Endothelial cell of umbilical vein (primary cell): ENCODE measurements around the gene ACD. TPM values are rescaled to one million over a fixed set of nuclear protein-coding genes. Genes with fewer than 3 reads are reported as not detected.
A peak's percentile ranks its signal among the peaks of the same experiment; 100 is the strongest.

Source experiments
- BruUV-seq: library from RNA; stranded (reverse); fragments of 400-500 nt; replicated peaks from 2 replicates; lab custom pipeline; 2021; lab: Mats Ljungman, UMichigan
- CTCF ChIA-PET: fragments of 300-600, 350-600 bp; sonication (Branson Sonifier 250); formaldehyde crosslinking; loops from one replicate; lab custom pipeline; 2021; ENCODE audit warnings: antibody characterized with exemption, inconsistent platforms; lab: Charles Lee
- POLR2A ChIA-PET: fragments of 300-600, 350-600 bp; sonication (Branson Sonifier 250); formaldehyde crosslinking; loops from one replicate; lab custom pipeline; 2021; ENCODE audit warnings: antibody characterized with exemption, inconsistent platforms; lab: Charles Lee
- DNase-seq: peaks from one replicate; pipeline ENCODE4 v3.0.0-alpha.2; 2011; ENCODE audit warnings: low read depth, low spot score
- FAIRE-seq: peaks from 2 replicates; lab custom pipeline; 2011; peaks lifted over from hg19 to GRCh38; lab: Jason Lieb, UNC
- H2AFZ ChIP-seq: 2 replicates; pipeline ENCODE4 v1.6.0; 2012; ENCODE audit warnings: low read depth, low read length, control low read depth, inconsistent platforms
- H3K27ac ChIP-seq: 2 replicates; pipeline ENCODE4 v1.5.1; 2011; ENCODE audit warnings: low read depth, mild to moderate bottlenecking, control low read depth, low read length, moderate library complexity; ENCODE audit not compliant: insufficient read depth
- H3K27me3 ChIP-seq, 2 experiments: 2 replicates each; pipeline versions ENCODE4 v1.6.0 to v1.6.1; 2011; ENCODE audit warnings: low read length in 2 of 2, mixed read lengths in 1 of 2; ENCODE audit not compliant: control insufficient read depth in 2 of 2, insufficient read depth in 2 of 2
- H3K36me3 ChIP-seq, 2 experiments: 2 replicates in 1 of 2; 3 replicates in 1 of 2; pipeline ENCODE4 v1.5.1; 2011; ENCODE audit warnings: low read length in 2 of 2, mild to moderate bottlenecking in 1 of 2, moderate library complexity in 1 of 2; ENCODE audit not compliant: control insufficient read depth in 2 of 2, insufficient read depth in 2 of 2; ENCODE audit errors: extremely low read depth in 1 of 2
- H3K4me1 ChIP-seq: 3 replicates; pipeline ENCODE4 v1.5.1; 2011; ENCODE audit warnings: mild to moderate bottlenecking, low read length; ENCODE audit not compliant: control insufficient read depth, insufficient read depth; ENCODE audit errors: extremely low read depth
- H3K4me2 ChIP-seq: 2 replicates; pipeline ENCODE4 v1.6.1; 2011; ENCODE audit warnings: low read length, control low read depth, mixed read lengths; ENCODE audit not compliant: insufficient read depth
- H3K4me3 ChIP-seq, 3 experiments: fragments of 200-600 bp in 1 of 3; sonication (generic), shearing (Covaris generic) in 1 of 3; replicated peaks in 1 of 3; 2 replicates each; pipeline ENCODE4 v1.5.1; 2011 to 2016; ENCODE audit warnings: control low read depth in 3 of 3, low read length in 3 of 3, mild to moderate bottlenecking in 2 of 3, inconsistent platforms in 1 of 3, low read depth in 1 of 3, moderate library complexity in 1 of 3; ENCODE audit not compliant: insufficient read depth in 1 of 3
- H3K79me2 ChIP-seq: 2 replicates; pipeline ENCODE4 v1.6.0; 2012; ENCODE audit warnings: low read length, inconsistent platforms; ENCODE audit not compliant: control insufficient read depth, insufficient read depth
- H3K9ac ChIP-seq: replicated peaks from 2 replicates; pipeline ENCODE3; 2011; ENCODE audit warnings: low read length, control low read depth; ENCODE audit not compliant: insufficient read depth; ENCODE audit errors: extremely low read depth
- H3K9me1 ChIP-seq: replicated peaks from 3 replicates; pipeline ENCODE4 v1.6.0; 2011; ENCODE audit warnings: mild to moderate bottlenecking, low read length; ENCODE audit not compliant: control insufficient read depth, insufficient read depth; ENCODE audit errors: extremely low read depth
- H3K9me3 ChIP-seq: replicated peaks from 2 replicates; pipeline ENCODE4 v1.5.1; 2012; ENCODE audit warnings: low read length, inconsistent platforms; ENCODE audit not compliant: control insufficient read depth, insufficient read depth
- H4K20me1 ChIP-seq: replicated peaks from 2 replicates; pipeline ENCODE3; 2011; ENCODE audit warnings: mild to moderate bottlenecking, low read length; ENCODE audit not compliant: control insufficient read depth, insufficient read depth; ENCODE audit errors: extremely low read depth
- EZH2 ChIP-seq: IDR thresholded peaks from 2 replicates; pipeline ENCODE4 v1.6.1; 2012; ENCODE audit warnings: borderline replicate concordance, low read depth, mild to moderate bottlenecking, moderate library complexity, low read length, inconsistent platforms; ENCODE audit not compliant: severe bottlenecking
- dilution Hi-C: fragments of 300-500 bp; cut with MboI; formaldehyde crosslinking; loops from one replicate; pipeline ENCODE4 v1.15.0; 2019; ENCODE audit warnings: low sequenced_read_pairs; ENCODE audit not compliant: extremely low pct_ligation_motif_present
- intact Hi-C: fragments of 100-400 bp; cut with micrococcal nuclease; formaldehyde crosslinking; loops from one replicate; pipeline ENCODE4 v1.10.0; 2022
- polyA plus RNA-seq, 4 experiments: library from polyadenylated mRNA; depleted of rRNA in 3 of 4; stranded (reverse) in 3 of 4; unstranded in 1 of 4; fragments of >200 nt; gene quantifications; 2 replicates each; pipeline versions ENCODE4 v1.2.1 to v1.2.3, GENCODE V29; 2011 to 2012; ENCODE audit warnings: missing spikeins in 1 of 4
- total RNA-seq: library from RNA; stranded (reverse); gene quantifications from 2 replicates; pipeline ENCODE4 v1.2.3, GENCODE V29; 2021
- TF ChIP-seq, protein P1 (sequence below), 2 donors: IDR thresholded peaks; 1 replicate in 1 of 2; 2 replicates in 1 of 2; pipeline ENCODE4 v1.5.1; 2011; ENCODE audit warnings: low read length in 2 of 2, mild to moderate bottlenecking in 2 of 2, moderate library complexity in 2 of 2, control low read depth in 1 of 2, inconsistent platforms in 1 of 2, low read depth in 1 of 2; ENCODE audit not compliant: insufficient read depth in 1 of 2; ENCODE audit errors: extremely low read depth in 1 of 2

Gene ACD
- total and polyA plus RNA-seq, 2 donors (not counting 3 experiments of a cell fraction or from before 2014, with no cell fraction given) = 24.4 to 36.0 TPM

- H3K79me2 ChIP-seq = no peaks in the 10 kb centered on the region
- no peak overlapping the region for H3K4me2 ChIP-seq
- H3K27me3 ChIP-seq = no peaks in the 10 kb centered on the region
- dilution Hi-C loops (loop anchor here (25.0 kb wide), 1 partner anchor 237 kb away; no protein-coding TSS in a partner anchor), intact Hi-C loops (no loop called here)
- no peak overlapping the region for H3K4me3 ChIP-seq
- no peak for FAIRE-seq
- peaks cover 26% of the 10 kb centered on the region for H3K4me1 ChIP-seq
- no peak for TF ChIP-seq EZH2
- TF ChIP-seq, protein P1, sequence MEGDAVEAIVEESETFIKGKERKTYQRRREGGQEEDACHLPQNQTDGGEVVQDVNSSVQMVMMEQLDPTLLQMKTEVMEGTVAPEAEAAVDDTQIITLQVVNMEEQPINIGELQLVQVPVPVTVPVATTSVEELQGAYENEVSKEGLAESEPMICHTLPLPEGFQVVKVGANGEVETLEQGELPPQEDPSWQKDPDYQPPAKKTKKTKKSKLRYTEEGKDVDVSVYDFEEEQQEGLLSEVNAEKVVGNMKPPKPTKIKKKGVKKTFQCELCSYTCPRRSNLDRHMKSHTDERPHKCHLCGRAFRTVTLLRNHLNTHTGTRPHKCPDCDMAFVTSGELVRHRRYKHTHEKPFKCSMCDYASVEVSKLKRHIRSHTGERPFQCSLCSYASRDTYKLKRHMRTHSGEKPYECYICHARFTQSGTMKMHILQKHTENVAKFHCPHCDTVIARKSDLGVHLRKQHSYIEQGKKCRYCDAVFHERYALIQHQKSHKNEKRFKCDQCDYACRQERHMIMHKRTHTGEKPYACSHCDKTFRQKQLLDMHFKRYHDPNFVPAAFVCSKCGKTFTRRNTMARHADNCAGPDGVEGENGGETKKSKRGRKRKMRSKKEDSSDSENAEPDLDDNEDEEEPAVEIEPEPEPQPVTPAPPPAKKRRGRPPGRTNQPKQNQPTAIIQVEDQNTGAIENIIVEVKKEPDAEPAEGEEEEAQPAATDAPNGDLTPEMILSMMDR (IDR thresholded peaks at IDR 0.05; ENCODE audit: extremely low read depth in 1 of 2, insufficient read depth in 1 of 2, low read depth in 1 of 2, low read length in 2 of 2) = no peak
- no peaks in the 10 kb centered on the region for H4K20me1 ChIP-seq
- H3K9ac ChIP-seq = no peak overlapping the region
- no peaks in the 10 kb centered on the region for H3K9me3 ChIP-seq
- DNase-seq = no peak
- H3K36me3 ChIP-seq = peaks cover 0 to 10% of the 10 kb centered on the region in 2 experiments
- BruUV-seq = TSS peak; percentile 6
- H2AFZ ChIP-seq = no peak overlapping the region
- H3K9me1 ChIP-seq = no peaks in the 10 kb centered on the region
- POLR2A ChIA-PET = no interaction called here
- H3K27ac ChIP-seq = no peak overlapping the region
- CTCF ChIA-PET = interaction anchor here (2.5 to 12.7 kb wide), 4 partner anchors 132 to 252 kb away, joined by 8 to 163 read pairs (median 38); partner anchors contain the start of genes RANBP10 and TSNAXIP1
These were observed 15.0 kb upstream of the ACD start for GRCh38 chr16:67674851-67675578.
